ENCODE data around the gene KLHL22. TPM values are rescaled to one million over a fixed set of nuclear protein-coding genes. Genes with fewer than 3 reads are reported as not detected.
"Not testable (repeated sequence)": the region's sequence is repeated elsewhere in the genome, so short reads cannot be mapped to it uniquely, and the experiment has no call there.

Gene KLHL22
- total and polyA plus RNA-seq, 4 donors: 12.1 to 28.3 (median 18.8) TPM

GRCh38 chr22:20509344-20510047 is 13.9 kb upstream of the KLHL22 start:
- Histone ChIP-seq H3K9me3 (ENCODE audit: control insufficient read depth in 4 of 4, insufficient read depth in 3 of 4, low read length in 3 of 4) (no peaks in the 10 kb centered on the region), H3K27me3 (ENCODE audit: control insufficient read depth in 3 of 3, insufficient read depth in 3 of 3, low read length in 2 of 3) (no peaks in the 10 kb centered on the region), H3K4me1 (ENCODE audit: control insufficient read depth in 5 of 5, insufficient read depth in 5 of 5, low read length in 5 of 5) (peaks cover 10 to 31% (median 19%) of the 10 kb centered on the region in 5 donors), H3K9ac (ENCODE audit: insufficient read depth in 1 of 2, low read length in 2 of 2) (peak overlapping the region in 1 of 2 donors; percentile 88), H3K4me3 (peak overlapping the region; percentile 23), H3K36me3 (ENCODE audit: control insufficient read depth in 4 of 4, insufficient read depth in 4 of 4, low read length in 4 of 4) (no peaks in the 10 kb centered on the region), H3K27ac (ENCODE audit: low read depth in 1 of 2, low read length in 1 of 2) (peak overlapping the region; percentile 87 to 98)
- peak; percentile 69 for ATAC-seq (ENCODE audit: insufficient read depth, low FRiP score)
- peak; percentile 78 to 90 (median 90) for DNase-seq
- WGBS, 2 donors: 15 to 21% methylated on average over 7 of the region's 7 CpGs
- no peak for TF ChIP-seq CTCF (IDR thresholded peaks at IDR 0.05; ENCODE audit: control extremely low read depth, extremely low read depth)

DNA sequence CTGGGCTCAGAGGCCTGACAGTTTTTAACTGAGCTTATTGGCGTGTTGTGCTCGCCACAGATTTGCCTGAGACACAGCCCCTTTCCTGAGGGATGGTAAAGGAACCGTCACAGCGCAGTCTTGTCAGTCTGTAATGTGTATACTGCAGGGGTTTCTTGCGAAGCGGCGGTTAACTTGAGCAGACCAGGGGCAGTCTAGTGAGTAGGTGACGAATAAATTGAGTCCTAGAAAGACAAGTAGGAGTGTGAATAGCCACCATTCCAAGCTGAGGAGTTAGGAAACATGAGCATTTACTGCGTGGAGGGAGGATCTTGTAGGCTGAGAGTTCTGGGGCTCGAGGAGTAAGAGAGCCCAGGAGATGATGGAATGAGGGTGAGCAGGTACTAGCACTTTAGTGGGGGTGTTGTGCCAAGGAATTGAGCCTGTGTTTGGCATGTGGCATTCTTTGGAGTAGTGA is 13.2 kb upstream of the KLHL22 start:
- WGBS, 2 donors: 26 to 45% methylated on average over 10 of the region's 10 CpGs
- no peak for TF ChIP-seq CTCF (IDR thresholded peaks at IDR 0.05; ENCODE audit: control extremely low read depth, extremely low read depth)
- Histone ChIP-seq H3K36me3 (ENCODE audit: control insufficient read depth in 4 of 4, insufficient read depth in 4 of 4, low read length in 4 of 4) (no peaks in the 10 kb centered on the region), H3K9ac (ENCODE audit: insufficient read depth in 1 of 2, low read length in 2 of 2) (peak overlapping the region in 1 of 2 donors; percentile 88), H3K9me3 (ENCODE audit: control insufficient read depth in 4 of 4, insufficient read depth in 3 of 4, low read length in 3 of 4) (no peaks in the 10 kb centered on the region), H3K27me3 (ENCODE audit: control insufficient read depth in 3 of 3, insufficient read depth in 3 of 3, low read length in 2 of 3) (no peaks in the 10 kb centered on the region), H3K4me3 (peak overlapping the region; percentile 23), H3K4me1 (ENCODE audit: control insufficient read depth in 5 of 5, insufficient read depth in 5 of 5, low read length in 5 of 5) (peaks cover 10 to 31% (median 17%) of the 10 kb centered on the region in 5 donors), H3K27ac (ENCODE audit: low read depth in 1 of 2, low read length in 1 of 2) (peak overlapping the region; percentile 87 to 98)
- DNase-seq (no peak), ATAC-seq (ENCODE audit: insufficient read depth, low FRiP score) (no peak)

DNA sequence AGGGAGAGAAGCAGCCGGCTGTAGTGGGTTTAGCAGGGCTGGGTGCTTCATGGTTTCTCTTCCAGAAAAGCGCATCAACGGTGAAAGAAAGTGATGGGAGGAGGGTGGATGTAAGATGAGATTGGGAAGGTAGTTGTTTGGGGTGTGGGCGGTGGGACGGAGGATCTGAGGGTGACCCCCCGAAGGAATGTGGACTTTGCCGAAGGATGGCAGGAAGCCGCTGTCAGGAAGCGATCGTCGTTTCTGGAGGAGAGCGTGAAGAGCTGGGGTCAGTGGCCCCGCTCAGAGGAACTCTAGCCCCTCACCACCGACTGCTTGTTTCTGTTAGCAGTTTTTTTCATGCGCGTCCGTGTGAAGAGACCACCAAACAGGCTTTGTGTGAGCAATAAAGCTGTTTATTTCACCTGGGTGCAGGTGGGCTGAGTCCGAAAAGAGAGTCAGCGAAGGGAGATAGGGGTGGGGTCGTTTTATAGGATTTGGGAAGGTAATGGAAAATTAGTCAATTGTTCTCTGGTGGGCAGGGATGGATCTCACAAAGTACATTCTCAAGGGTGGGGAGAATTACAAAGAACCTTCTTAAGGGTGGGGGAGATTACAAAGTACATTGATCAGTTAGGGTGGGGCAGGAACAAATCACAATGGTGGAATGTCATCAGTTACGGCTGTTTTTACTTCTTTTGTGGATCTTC is 12.6 kb upstream of the KLHL22 start:
- H3K27ac ChIP-seq (ENCODE audit: low read depth in 1 of 2, low read length in 1 of 2): peak overlapping the region; percentile 98
- peak overlapping the region; percentile 86 for H3K4me3 ChIP-seq
- not testable (repeated sequence) for H3K27me3 ChIP-seq (ENCODE audit: control insufficient read depth in 3 of 3, insufficient read depth in 3 of 3, low read length in 2 of 3); H3K9me3 ChIP-seq (ENCODE audit: control insufficient read depth in 4 of 4, insufficient read depth in 3 of 4, low read length in 3 of 4); ATAC-seq (ENCODE audit: insufficient read depth, low FRiP score); H3K36me3 ChIP-seq (ENCODE audit: control insufficient read depth in 4 of 4, insufficient read depth in 4 of 4, low read length in 4 of 4)
- DNase-seq: peak in 2 of 3 donors; percentile 25 to 27
- peak overlapping the region; percentile 57 to 86 for H3K9ac ChIP-seq (ENCODE audit: insufficient read depth in 1 of 2, low read length in 2 of 2)
- H3K4me1 ChIP-seq (ENCODE audit: control insufficient read depth in 5 of 5, insufficient read depth in 5 of 5, low read length in 5 of 5): peaks cover 10 to 31% (median 17%) of the 10 kb centered on the region in 5 donors
- WGBS, 2 donors: 2 to 5% methylated on average over 21 of the region's 21 CpGs

Data from lung (tissue), 12 donors.